H7 (cell line): ENCODE results near the gene FOXI2. TPM values are rescaled to one million over a fixed set of nuclear protein-coding genes. Genes with fewer than 3 reads are reported as not detected.

Experiments used
- DNase-seq: peaks from one replicate; pipeline ENCODE4 v3.0.0; 2012
- H3K27me3 ChIP-seq: 2 replicates; pipeline ENCODE4 v1.6.0; 2011; ENCODE audit warnings: mild to moderate bottlenecking, low read length; ENCODE audit not compliant: control insufficient read depth, insufficient read depth
- H3K36me3 ChIP-seq: replicated peaks from 2 replicates; pipeline ENCODE4 v1.5.1; 2011; ENCODE audit warnings: low read length; ENCODE audit not compliant: control insufficient read depth, insufficient read depth
- H3K4me3 ChIP-seq: 2 replicates; pipeline ENCODE4 v1.5.1; 2011; ENCODE audit warnings: low read depth, mild to moderate bottlenecking, control low read depth, low read length, moderate library complexity; ENCODE audit not compliant: insufficient read depth
- total RNA-seq: library from RNA; depleted of rRNA; stranded (reverse); fragments of >200 nt; shearing (Covaris generic); gene quantifications from 2 replicates; pipeline ENCODE4 v1.2.3, GENCODE V29; 2014; rRNA removed

The FOXI2 gene
- 0.35 and 1.2 TPM in 2 replicates for total RNA-seq

DNA sequence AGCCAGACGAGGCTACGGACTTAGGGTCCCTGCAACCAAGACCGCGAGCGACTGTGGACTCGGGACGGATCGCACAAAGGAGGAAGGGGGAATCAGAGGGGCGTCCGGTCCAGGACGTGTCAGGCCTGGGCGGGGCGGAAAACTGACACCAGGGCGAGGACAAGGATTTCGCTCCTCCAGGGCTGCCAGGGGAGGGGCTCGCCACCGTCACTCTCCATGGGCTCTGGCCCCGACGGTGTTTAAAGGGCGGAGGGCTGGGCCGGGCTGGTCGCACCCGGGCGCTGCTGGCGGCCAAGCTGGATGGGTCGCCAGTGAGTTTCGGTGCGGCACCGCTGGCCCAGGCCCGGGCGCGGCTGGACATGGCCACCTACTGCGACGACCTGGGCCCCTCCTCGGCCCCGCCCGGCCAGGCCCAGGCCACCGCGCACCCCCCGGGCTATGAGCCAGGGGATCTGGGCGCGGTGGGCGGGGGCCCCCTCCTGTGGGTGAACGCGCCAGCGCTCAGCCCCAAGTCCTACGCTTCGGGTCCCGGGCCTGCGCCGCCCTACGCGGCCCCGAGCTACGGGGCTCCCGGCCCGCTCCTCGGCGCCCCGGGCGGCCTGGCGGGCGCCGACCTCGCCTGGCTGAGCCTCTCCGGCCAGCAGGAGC is at the start of gene FOXI2:
FOXI2 (plus strand) TSS at position 271 of the 648 bp plus-strand sequence; CDS start at position 360, 89 bp downstream.
- Histone ChIP-seq H3K4me3 (peak within 1 kb of the TSS; percentile 51), H3K27me3 (peaks cover 65% of the 10 kb centered on the region), H3K36me3 (no peaks in the 10 kb centered on the region)
- peak; percentile 89 for DNase-seq

- Histone ChIP-seq H3K36me3 (no peaks in the 10 kb centered on the region), H3K27me3 (no peaks in the 10 kb centered on the region), H3K4me3 (no peak overlapping the region)
- no peak for DNase-seq
These were observed 49.4 kb upstream of the FOXI2 start for GRCh38 chr10:127687548-127687947.

DNA sequence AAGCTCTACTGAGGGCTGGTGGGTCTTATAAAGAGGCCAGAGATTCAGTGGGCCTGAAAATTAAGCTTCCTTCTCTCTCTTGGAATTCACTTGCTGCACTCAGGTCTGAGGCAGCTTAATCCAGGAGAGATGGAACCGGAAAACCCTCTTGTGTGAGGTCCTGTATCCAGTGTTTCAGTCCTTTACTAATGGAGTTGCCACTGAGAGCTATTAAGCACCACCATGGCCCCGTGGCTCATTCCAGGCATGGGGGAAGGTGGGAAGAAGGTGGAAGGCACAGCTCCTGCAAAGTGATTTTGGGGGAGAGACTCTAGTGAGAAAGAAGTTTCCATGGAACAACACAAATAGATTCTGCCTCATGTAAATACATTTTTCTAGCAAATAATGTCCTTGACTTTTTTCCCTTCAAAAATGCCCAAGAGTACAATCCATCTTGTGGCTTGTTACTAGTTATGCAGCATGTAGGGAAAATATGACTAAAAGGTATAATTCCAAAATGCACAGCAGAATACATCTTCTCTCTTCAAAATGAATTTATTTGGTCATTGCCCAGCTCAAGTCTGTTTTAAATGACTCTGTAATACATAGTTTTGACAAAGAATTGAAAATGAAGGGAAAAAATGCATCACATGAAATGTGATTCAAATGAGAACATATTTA is 46.7 kb upstream of the FOXI2 start:
- no peak for DNase-seq
- H3K27me3 ChIP-seq, result no peaks in the 10 kb centered on the region
- no peak overlapping the region for H3K4me3 ChIP-seq
- no peaks in the 10 kb centered on the region for H3K36me3 ChIP-seq

- no peaks in the 10 kb centered on the region for H3K27me3 ChIP-seq
- H3K4me3 ChIP-seq, result no peak overlapping the region
- peak; percentile 66 for DNase-seq
- H3K36me3 ChIP-seq, result no peaks in the 10 kb centered on the region
These were observed 42.3 kb upstream of the FOXI2 start for GRCh38 chr10:127694580-127695193.

DNA sequence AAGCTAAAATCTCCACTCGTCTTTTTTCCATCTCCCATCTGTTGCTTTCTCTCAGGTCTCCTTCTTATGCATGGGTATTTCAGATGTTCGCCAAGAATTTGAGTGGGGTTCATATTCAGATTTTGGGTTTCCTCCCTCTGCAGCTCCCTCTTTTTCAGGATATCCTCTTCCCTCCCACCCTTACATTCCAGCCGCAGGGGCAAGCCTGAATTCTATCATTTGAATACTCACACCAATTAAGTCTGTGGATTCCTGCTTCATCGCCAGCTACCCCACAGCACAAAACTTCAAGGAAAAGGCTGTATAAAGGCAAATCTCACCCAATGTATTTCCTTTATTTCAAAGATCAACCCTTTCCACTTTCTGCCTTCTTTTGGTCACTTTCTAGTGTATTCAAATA is 41.6 kb upstream of the FOXI2 start:
- H3K36me3 ChIP-seq, result no peaks in the 10 kb centered on the region
- DNase-seq, result peak; percentile 20
- no peaks in the 10 kb centered on the region for H3K27me3 ChIP-seq
- H3K4me3 ChIP-seq, result no peak overlapping the region

DNA sequence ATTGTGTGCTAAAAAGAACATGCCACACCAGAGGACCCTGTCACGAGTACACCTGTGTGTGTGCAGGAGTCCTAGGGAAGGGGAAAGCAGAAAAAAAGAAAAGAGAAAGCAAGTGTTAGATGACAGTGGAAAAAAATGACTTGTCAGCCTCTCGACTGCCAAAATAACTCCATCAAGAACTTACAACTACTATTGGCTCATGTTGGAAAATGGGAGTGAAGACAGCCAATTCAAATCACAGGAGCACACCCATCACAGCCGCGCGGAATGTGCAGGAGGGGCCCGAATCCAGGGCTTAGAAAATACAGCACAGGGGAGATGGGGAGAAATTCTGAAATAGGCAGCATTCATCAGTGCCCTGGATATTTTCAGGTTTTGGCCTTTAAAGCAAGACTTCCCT is 38.1 kb upstream of the FOXI2 start:
- H3K4me3 ChIP-seq, result no peak overlapping the region
- no peaks in the 10 kb centered on the region for H3K36me3 ChIP-seq
- DNase-seq, result no peak

DNA sequence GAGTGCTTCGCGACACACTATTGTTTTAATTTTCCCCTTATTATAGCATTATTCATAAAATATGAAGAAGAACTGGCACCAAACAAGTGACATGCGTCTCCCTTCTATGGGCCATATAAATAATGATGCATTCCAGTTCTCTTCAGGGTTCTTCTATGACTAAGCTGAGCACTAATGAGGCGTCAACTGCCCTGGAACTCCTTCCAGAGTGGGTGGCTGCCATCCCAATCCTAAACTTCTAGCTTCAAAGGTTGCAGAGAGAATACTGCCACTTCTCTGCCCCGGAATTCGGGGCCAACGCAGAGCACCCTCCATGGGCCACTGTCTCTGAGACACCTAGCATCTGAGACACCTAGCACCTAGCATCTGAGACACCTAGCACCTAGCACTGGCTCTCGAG is 37.7 kb upstream of the FOXI2 start:
- H3K4me3 ChIP-seq, result no peak overlapping the region
- no peak for DNase-seq
- H3K27me3 ChIP-seq, result no peaks in the 10 kb centered on the region
- H3K36me3 ChIP-seq, result no peaks in the 10 kb centered on the region

More for the DNA sequence above, 38.1 kb upstream of the FOXI2 start:
- H3K27me3 ChIP-seq, result no peaks in the 10 kb centered on the region

DNA sequence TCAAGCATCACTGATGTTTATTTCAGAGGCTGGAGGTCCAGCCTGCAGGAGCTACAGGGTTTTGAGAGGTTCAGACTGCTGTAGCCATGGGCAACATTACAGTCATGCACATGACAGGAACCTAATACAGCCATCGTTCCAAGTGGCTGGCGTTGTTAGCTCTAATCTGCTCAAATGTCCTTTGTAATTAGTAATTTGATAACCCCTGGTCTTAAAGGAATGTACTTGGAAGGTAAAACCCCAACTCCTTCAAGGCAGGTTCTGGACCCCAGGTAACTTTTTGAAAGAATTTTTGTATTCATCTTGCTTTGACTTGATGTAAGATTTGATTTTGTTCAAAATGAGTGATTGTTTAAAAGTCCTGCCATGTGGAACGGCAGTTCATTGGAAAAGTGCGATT is 34.7 kb upstream of the FOXI2 start:
- no peak for DNase-seq
- Histone ChIP-seq H3K4me3 (no peak overlapping the region), H3K36me3 (no peaks in the 10 kb centered on the region), H3K27me3 (no peaks in the 10 kb centered on the region)

DNA sequence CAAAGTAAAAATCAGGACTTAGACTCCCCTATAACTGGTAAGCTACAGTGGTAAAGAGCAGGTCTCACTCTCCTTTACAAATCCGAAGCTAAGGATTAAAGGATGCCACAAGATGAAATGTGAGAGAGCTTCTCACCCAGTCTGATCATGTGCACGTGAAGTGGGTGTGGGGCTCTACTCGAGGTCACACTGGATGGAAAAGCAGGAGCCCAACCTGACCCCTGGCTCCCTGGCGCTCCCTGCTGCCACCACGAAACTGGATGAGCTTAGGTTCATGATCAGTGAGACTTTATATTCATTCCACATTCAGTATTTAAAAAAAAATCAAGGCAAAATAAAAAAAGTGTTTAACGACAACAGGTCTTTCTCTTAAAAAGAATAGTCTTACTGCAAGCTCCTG is 21.7 kb upstream of the FOXI2 start:
- Histone ChIP-seq H3K27me3 (no peaks in the 10 kb centered on the region), H3K4me3 (no peak overlapping the region), H3K36me3 (no peaks in the 10 kb centered on the region)
- no peak for DNase-seq

GRCh38 chr10:127715782-127716378 is 21.1 kb upstream of the FOXI2 start:
- DNase-seq, result no peak

DNA sequence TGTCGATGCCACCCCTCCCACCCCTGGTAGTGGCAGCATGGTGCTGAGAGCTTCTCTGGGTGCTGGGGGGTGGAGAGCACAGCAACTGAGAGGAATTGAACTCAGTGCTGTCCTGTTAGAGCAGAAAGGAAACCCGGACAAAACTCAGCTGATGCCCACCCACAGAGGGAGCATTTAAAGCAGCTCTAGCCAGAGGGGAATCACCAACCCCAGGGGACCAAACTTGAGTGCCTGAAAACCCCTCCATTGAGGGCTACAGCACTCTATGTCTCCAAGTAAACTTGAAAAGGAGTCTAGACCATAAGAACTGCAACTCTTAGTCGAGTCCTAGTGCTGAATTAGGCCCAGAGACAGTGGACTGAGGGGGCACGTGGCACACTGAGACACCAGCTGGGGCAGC is 16.8 kb upstream of the FOXI2 start:
- no peak for DNase-seq
- no peaks in the 10 kb centered on the region for H3K27me3 ChIP-seq
- no peak overlapping the region for H3K4me3 ChIP-seq
- H3K36me3 ChIP-seq, result no peaks in the 10 kb centered on the region

More at GRCh38 chr10:127715782-127716378, 21.1 kb upstream of the FOXI2 start:
- no peak overlapping the region for H3K4me3 ChIP-seq
- H3K36me3 ChIP-seq, result no peaks in the 10 kb centered on the region
- no peaks in the 10 kb centered on the region for H3K27me3 ChIP-seq

DNA sequence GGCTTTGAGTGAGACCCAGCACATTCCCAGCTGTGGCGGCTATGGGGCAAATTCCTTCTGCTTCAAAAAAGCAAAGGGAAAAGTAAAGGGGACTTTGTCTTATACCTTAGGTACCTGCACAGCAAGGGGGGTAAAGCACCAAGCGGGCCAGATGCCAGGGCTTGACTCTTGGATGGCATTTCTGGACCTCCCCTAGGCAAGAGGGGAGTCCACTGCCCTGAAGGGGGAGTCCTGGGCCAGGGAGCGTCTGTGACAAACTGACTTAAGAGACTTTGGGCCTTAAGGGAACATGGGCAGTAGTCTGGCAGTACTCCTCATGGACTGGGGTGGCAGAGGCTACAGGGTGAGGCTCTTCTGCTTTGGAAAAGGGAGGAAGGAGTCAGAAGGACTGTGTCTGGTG is 16.1 kb upstream of the FOXI2 start:
- Histone ChIP-seq H3K36me3 (no peaks in the 10 kb centered on the region), H3K4me3 (no peak overlapping the region), H3K27me3 (no peaks in the 10 kb centered on the region)
- DNase-seq, result no peak

GRCh38 chr10:127734753-127735152 is 2.2 kb upstream of the FOXI2 start:
- H3K4me3 ChIP-seq, result no peak overlapping the region
- DNase-seq, result no peak
- peaks cover 65% of the 10 kb centered on the region for H3K27me3 ChIP-seq
- no peaks in the 10 kb centered on the region for H3K36me3 ChIP-seq

GRCh38 chr10:127735156-127735555 is 1.8 kb upstream of the FOXI2 start:
- H3K27me3 ChIP-seq, result peaks cover 65% of the 10 kb centered on the region

More at GRCh38 chr10:127735156-127735555, 1.8 kb upstream of the FOXI2 start:
- no peaks in the 10 kb centered on the region for H3K36me3 ChIP-seq
- peak overlapping the region; percentile 51; the same call in 1 of the 2 replicates for H3K4me3 ChIP-seq
- DNase-seq, result peak; percentile 39
